ENCODE measurements around the gene APP. TPM values are rescaled to one million over a fixed set of nuclear protein-coding genes. Genes with fewer than 3 reads are reported as not detected.

The APP gene
- total and polyA plus RNA-seq, 4 donors: 86.9 to 414 (median 367) TPM

- H3K4me3 ChIP-seq: no peak overlapping the region
- H3K9me3 ChIP-seq (ENCODE audit: control insufficient read depth in 4 of 4, insufficient read depth in 3 of 4, low read length in 3 of 4): no peaks in the 10 kb centered on the region
- WGBS, 2 donors: 73 to 75% methylated on average over 2 of the region's 2 CpGs
- H3K27ac ChIP-seq (ENCODE audit: low read depth in 1 of 2, low read length in 1 of 2): peak overlapping the region in 1 of 2 donors; percentile 40
- ATAC-seq (ENCODE audit: insufficient read depth, low FRiP score) (no peak), DNase-seq (no peak)
- no peaks in the 10 kb centered on the region for H3K27me3 ChIP-seq (ENCODE audit: control insufficient read depth in 3 of 3, insufficient read depth in 3 of 3, low read length in 2 of 3)
- TF ChIP-seq, protein P1, sequence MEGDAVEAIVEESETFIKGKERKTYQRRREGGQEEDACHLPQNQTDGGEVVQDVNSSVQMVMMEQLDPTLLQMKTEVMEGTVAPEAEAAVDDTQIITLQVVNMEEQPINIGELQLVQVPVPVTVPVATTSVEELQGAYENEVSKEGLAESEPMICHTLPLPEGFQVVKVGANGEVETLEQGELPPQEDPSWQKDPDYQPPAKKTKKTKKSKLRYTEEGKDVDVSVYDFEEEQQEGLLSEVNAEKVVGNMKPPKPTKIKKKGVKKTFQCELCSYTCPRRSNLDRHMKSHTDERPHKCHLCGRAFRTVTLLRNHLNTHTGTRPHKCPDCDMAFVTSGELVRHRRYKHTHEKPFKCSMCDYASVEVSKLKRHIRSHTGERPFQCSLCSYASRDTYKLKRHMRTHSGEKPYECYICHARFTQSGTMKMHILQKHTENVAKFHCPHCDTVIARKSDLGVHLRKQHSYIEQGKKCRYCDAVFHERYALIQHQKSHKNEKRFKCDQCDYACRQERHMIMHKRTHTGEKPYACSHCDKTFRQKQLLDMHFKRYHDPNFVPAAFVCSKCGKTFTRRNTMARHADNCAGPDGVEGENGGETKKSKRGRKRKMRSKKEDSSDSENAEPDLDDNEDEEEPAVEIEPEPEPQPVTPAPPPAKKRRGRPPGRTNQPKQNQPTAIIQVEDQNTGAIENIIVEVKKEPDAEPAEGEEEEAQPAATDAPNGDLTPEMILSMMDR (IDR thresholded peaks at IDR 0.05; ENCODE audit: control extremely low read depth, extremely low read depth): no peak
- peaks cover 3 to 15% (median 6%) of the 10 kb centered on the region in 4 donors for H3K36me3 ChIP-seq (ENCODE audit: control insufficient read depth in 4 of 4, insufficient read depth in 4 of 4, low read length in 4 of 4)
- peaks cover 0 to 13% (median 9%) of the 10 kb centered on the region in 5 donors for H3K4me1 ChIP-seq (ENCODE audit: control insufficient read depth in 5 of 5, insufficient read depth in 5 of 5, low read length in 5 of 5)
- no peak overlapping the region for H3K9ac ChIP-seq (ENCODE audit: insufficient read depth in 1 of 2, low read length in 2 of 2)
Measured at GRCh38 chr21:25901330-25901979, 269.1 kb downstream of the APP start.

DNA sequence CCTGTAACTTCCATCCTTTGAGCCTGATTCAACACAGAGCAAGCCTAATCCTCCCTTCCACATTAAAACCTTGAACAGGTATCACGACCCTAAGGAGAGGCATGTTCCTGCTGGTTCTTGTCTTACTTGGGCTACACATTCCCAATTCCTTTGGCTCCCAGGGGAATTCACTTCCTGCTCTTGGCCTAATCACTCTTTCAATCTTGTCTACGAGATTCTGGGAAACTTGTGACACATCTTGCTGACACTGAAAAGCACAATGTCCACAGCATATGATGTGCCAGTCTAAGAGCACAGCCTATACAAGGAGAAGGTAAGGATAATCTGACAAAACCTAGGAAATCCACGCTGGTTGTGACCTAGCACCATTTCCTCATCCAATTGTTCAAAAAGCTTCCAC is 271.9 kb downstream of the APP start:
- H3K4me3 ChIP-seq: no peak overlapping the region
- TF ChIP-seq, protein P1 (IDR thresholded peaks at IDR 0.05; ENCODE audit: control extremely low read depth, extremely low read depth): no peak
- no peaks in the 10 kb centered on the region for H3K27me3 ChIP-seq (ENCODE audit: control insufficient read depth in 3 of 3, insufficient read depth in 3 of 3, low read length in 2 of 3)
- peaks cover 3 to 22% (median 13%) of the 10 kb centered on the region in 4 donors for H3K36me3 ChIP-seq (ENCODE audit: control insufficient read depth in 4 of 4, insufficient read depth in 4 of 4, low read length in 4 of 4)
- no peak overlapping the region for H3K9ac ChIP-seq (ENCODE audit: insufficient read depth in 1 of 2, low read length in 2 of 2)
- H3K9me3 ChIP-seq (ENCODE audit: control insufficient read depth in 4 of 4, insufficient read depth in 3 of 4, low read length in 3 of 4): no peaks in the 10 kb centered on the region
- peaks cover 0 to 9% (median 0%) of the 10 kb centered on the region in 5 donors for H3K4me1 ChIP-seq (ENCODE audit: control insufficient read depth in 5 of 5, insufficient read depth in 5 of 5, low read length in 5 of 5)
- H3K27ac ChIP-seq (ENCODE audit: low read depth in 1 of 2, low read length in 1 of 2): no peak overlapping the region
- DNase-seq: no peak
- 69 to 88% methylated on average over 3 of the region's 3 CpGs for WGBS, 2 donors
- ATAC-seq (ENCODE audit: insufficient read depth, low FRiP score): no peak

GRCh38 chr21:25897383-25897782 is 273.2 kb downstream of the APP start:
- H3K27ac ChIP-seq (ENCODE audit: low read depth in 1 of 2, low read length in 1 of 2): no peak overlapping the region
- ATAC-seq (ENCODE audit: insufficient read depth, low FRiP score) (no peak), DNase-seq (no peak)
- H3K9me3 ChIP-seq (ENCODE audit: control insufficient read depth in 4 of 4, insufficient read depth in 3 of 4, low read length in 3 of 4): no peaks in the 10 kb centered on the region
- H3K36me3 ChIP-seq (ENCODE audit: control insufficient read depth in 4 of 4, insufficient read depth in 4 of 4, low read length in 4 of 4): peaks cover 1 to 26% (median 19%) of the 10 kb centered on the region in 4 donors
- no peak overlapping the region for H3K4me3 ChIP-seq
- WGBS, 2 donors: 75 to 86% methylated on average over 4 of the region's 4 CpGs
- TF ChIP-seq, protein P1 (IDR thresholded peaks at IDR 0.05; ENCODE audit: control extremely low read depth, extremely low read depth): no peak
- no peaks in the 10 kb centered on the region for H3K27me3 ChIP-seq (ENCODE audit: control insufficient read depth in 3 of 3, insufficient read depth in 3 of 3, low read length in 2 of 3)
- H3K9ac ChIP-seq (ENCODE audit: insufficient read depth in 1 of 2, low read length in 2 of 2): no peak overlapping the region
- peaks cover 0 to 8% (median 2%) of the 10 kb centered on the region in 5 donors for H3K4me1 ChIP-seq (ENCODE audit: control insufficient read depth in 5 of 5, insufficient read depth in 5 of 5, low read length in 5 of 5)

All from lung (tissue), 12 donors.